IPS-20b (cell line): Measurements from ENCODE around the gene UMODL1.
A peak's percentile ranks its signal among the peaks of the same experiment; 100 is the strongest.

Experiments
- H3K27ac ChIP-seq: one replicate; pipeline ENCODE4 v1.5.1; 2013; ENCODE audit warnings: low read length
- H3K27me3 ChIP-seq: 2 replicates; pipeline ENCODE4 v1.6.1; 2013; ENCODE audit warnings: mild to moderate bottlenecking, low read length, inconsistent platforms; ENCODE audit not compliant: insufficient read depth
- H3K36me3 ChIP-seq: 2 replicates; pipeline ENCODE4 v1.6.1; 2013; ENCODE audit warnings: low read depth, mild to moderate bottlenecking, inconsistent platforms, low read length, moderate library complexity; ENCODE audit not compliant: insufficient read depth
- H3K4me1 ChIP-seq: 2 replicates; pipeline ENCODE4 v1.6.1; 2013; ENCODE audit warnings: mild to moderate bottlenecking, control low read depth, inconsistent platforms, low read length, moderate library complexity; ENCODE audit not compliant: insufficient read depth
- H3K4me3 ChIP-seq: 2 replicates; pipeline ENCODE4 v1.5.1; 2013; ENCODE audit warnings: mild to moderate bottlenecking, low read length, inconsistent platforms
- H3K9ac ChIP-seq: 2 replicates; pipeline ENCODE4 v1.6.1; 2013; ENCODE audit warnings: low read depth, mild to moderate bottlenecking, inconsistent platforms, low read length, moderate library complexity
- H3K9me3 ChIP-seq: 2 replicates; pipeline ENCODE4 v1.6.1; 2013; ENCODE audit warnings: mild to moderate bottlenecking, low read depth, low read length, inconsistent platforms; ENCODE audit not compliant: insufficient read depth

The UMODL1 gene

GRCh38 chr21:42160111-42160721 is 89.1 kb downstream of the UMODL1 start:
- H3K4me1 ChIP-seq: no peaks in the 10 kb centered on the region

GRCh38 chr21:42160765-42161164 is 89.6 kb downstream of the UMODL1 start:
- no peaks in the 10 kb centered on the region for H3K27me3 ChIP-seq
- no peak overlapping the region for H3K4me3 ChIP-seq
- H3K4me1 ChIP-seq: no peaks in the 10 kb centered on the region
- H3K9me3 ChIP-seq: no peaks in the 10 kb centered on the region
- H3K27ac ChIP-seq: no peak overlapping the region
- no peaks in the 10 kb centered on the region for H3K36me3 ChIP-seq
- no peak overlapping the region for H3K9ac ChIP-seq

More at GRCh38 chr21:42160111-42160721, 89.1 kb downstream of the UMODL1 start:
- H3K4me3 ChIP-seq: no peak overlapping the region
- no peak overlapping the region for H3K9ac ChIP-seq
- H3K9me3 ChIP-seq: no peaks in the 10 kb centered on the region
- H3K27ac ChIP-seq: no peak overlapping the region
- no peaks in the 10 kb centered on the region for H3K36me3 ChIP-seq
- H3K27me3 ChIP-seq: no peaks in the 10 kb centered on the region

GRCh38 chr21:42161401-42161955 is 90.4 kb downstream of the UMODL1 start:
- Histone ChIP-seq H3K36me3 (no peaks in the 10 kb centered on the region), H3K4me1 (no peaks in the 10 kb centered on the region), H3K9ac (peak overlapping the region; percentile 39; the same call in 1 of the 2 replicates), H3K27me3 (no peaks in the 10 kb centered on the region), H3K9me3 (no peaks in the 10 kb centered on the region), H3K27ac (no peak overlapping the region), H3K4me3 (no peak overlapping the region)

GRCh38 chr21:42161956-42162681 is 91.0 kb downstream of the UMODL1 start:
- no peaks in the 10 kb centered on the region for H3K36me3 ChIP-seq
- H3K9me3 ChIP-seq: no peaks in the 10 kb centered on the region
- no peaks in the 10 kb centered on the region for H3K4me1 ChIP-seq
- H3K4me3 ChIP-seq: no peak overlapping the region
- H3K9ac ChIP-seq: no peak overlapping the region
- H3K27ac ChIP-seq: no peak overlapping the region
- no peaks in the 10 kb centered on the region for H3K27me3 ChIP-seq

GRCh38 chr21:42162831-42163510 is 91.9 kb downstream of the UMODL1 start:
- H3K27me3 ChIP-seq: no peaks in the 10 kb centered on the region
- H3K27ac ChIP-seq: no peak overlapping the region
- H3K4me3 ChIP-seq: no peak overlapping the region
- no peaks in the 10 kb centered on the region for H3K36me3 ChIP-seq
- no peak overlapping the region for H3K9ac ChIP-seq
- H3K9me3 ChIP-seq: no peaks in the 10 kb centered on the region
- no peaks in the 10 kb centered on the region for H3K4me1 ChIP-seq

GRCh38 chr21:42163511-42163863 is 92.4 kb downstream of the UMODL1 start:
- no peak overlapping the region for H3K27ac ChIP-seq

GRCh38 chr21:42164064-42164789 is 93.1 kb downstream of the UMODL1 start:
- no peaks in the 10 kb centered on the region for H3K36me3 ChIP-seq
- no peak overlapping the region for H3K27ac ChIP-seq
- no peak overlapping the region for H3K9ac ChIP-seq

More at GRCh38 chr21:42163511-42163863, 92.4 kb downstream of the UMODL1 start:
- Histone ChIP-seq H3K4me1 (no peaks in the 10 kb centered on the region), H3K9ac (no peak overlapping the region), H3K4me3 (no peak overlapping the region), H3K9me3 (no peaks in the 10 kb centered on the region), H3K27me3 (no peaks in the 10 kb centered on the region), H3K36me3 (no peaks in the 10 kb centered on the region)

GRCh38 chr21:42164818-42165217 is 93.7 kb downstream of the UMODL1 start:
- Histone ChIP-seq H3K9me3 (no peaks in the 10 kb centered on the region), H3K27me3 (no peaks in the 10 kb centered on the region), H3K4me1 (no peaks in the 10 kb centered on the region), H3K27ac (no peak overlapping the region), H3K36me3 (no peaks in the 10 kb centered on the region), H3K4me3 (no peak overlapping the region), H3K9ac (no peak overlapping the region)

More at GRCh38 chr21:42164064-42164789, 93.1 kb downstream of the UMODL1 start:
- Histone ChIP-seq H3K27me3 (no peaks in the 10 kb centered on the region), H3K4me3 (no peak overlapping the region), H3K4me1 (no peaks in the 10 kb centered on the region), H3K9me3 (no peaks in the 10 kb centered on the region)

GRCh38 chr21:42165901-42166300 is 94.8 kb downstream of the UMODL1 start:
- H3K4me1 ChIP-seq: no peaks in the 10 kb centered on the region
- H3K9me3 ChIP-seq: no peaks in the 10 kb centered on the region
- H3K27me3 ChIP-seq: no peaks in the 10 kb centered on the region
- H3K9ac ChIP-seq: no peak overlapping the region
- no peak overlapping the region for H3K27ac ChIP-seq
- H3K36me3 ChIP-seq: no peaks in the 10 kb centered on the region
- H3K4me3 ChIP-seq: no peak overlapping the region

- no peaks in the 10 kb centered on the region for H3K4me1 ChIP-seq
- no peak overlapping the region for H3K27ac ChIP-seq
- no peak overlapping the region for H3K4me3 ChIP-seq
- H3K9me3 ChIP-seq: no peaks in the 10 kb centered on the region
- H3K36me3 ChIP-seq: no peaks in the 10 kb centered on the region
- H3K27me3 ChIP-seq: no peaks in the 10 kb centered on the region
- H3K9ac ChIP-seq: no peak overlapping the region
Measured at GRCh38 chr21:42169758-42170157, 98.6 kb downstream of the UMODL1 start.
